Activated naive CD8-positive, alpha-beta T cell treated with anti-CD3 and anti-CD28 coated beads for 36 hours (primary cell): Measurements from ENCODE around the gene CEP164. TPM values are rescaled to one million over a fixed set of nuclear protein-coding genes. Genes with fewer than 3 reads are reported as not detected.

Experiments
- DNase-seq: peaks from one replicate; pipeline ENCODE4 v3.0.0; 2021
- H3K27ac Mint-ChIP-seq: one replicate; pipeline ENCODE4 v1.8.0; 2022; ENCODE audit warnings: mild to moderate bottlenecking, moderate library complexity, mixed read lengths
- H3K27me3 Mint-ChIP-seq: one replicate; pipeline ENCODE4 v1.8.0; 2022; ENCODE audit warnings: mild to moderate bottlenecking, mixed read lengths
- H3K36me3 Mint-ChIP-seq: one replicate; pipeline ENCODE4 v1.8.0; 2021; ENCODE audit warnings: mild to moderate bottlenecking, mixed read lengths
- H3K4me1 Mint-ChIP-seq: one replicate; pipeline ENCODE4 v1.8.0; 2021; ENCODE audit warnings: mixed read lengths
- H3K4me3 Mint-ChIP-seq: one replicate; pipeline ENCODE4 v1.8.0; 2022; ENCODE audit warnings: mild to moderate bottlenecking, moderate library complexity, mixed read lengths
- H3K9me3 Mint-ChIP-seq: one replicate; pipeline ENCODE4 v1.8.0; 2022; ENCODE audit warnings: mixed read lengths
- total RNA-seq, 2 experiments: library from RNA; stranded (reverse); gene quantifications; one replicate each; pipeline ENCODE4 v1.2.3, GENCODE V29; 2021

The CEP164 gene
- total RNA-seq, 2 experiments from 2014 or later: 24.8 to 28.3 TPM

DNA sequence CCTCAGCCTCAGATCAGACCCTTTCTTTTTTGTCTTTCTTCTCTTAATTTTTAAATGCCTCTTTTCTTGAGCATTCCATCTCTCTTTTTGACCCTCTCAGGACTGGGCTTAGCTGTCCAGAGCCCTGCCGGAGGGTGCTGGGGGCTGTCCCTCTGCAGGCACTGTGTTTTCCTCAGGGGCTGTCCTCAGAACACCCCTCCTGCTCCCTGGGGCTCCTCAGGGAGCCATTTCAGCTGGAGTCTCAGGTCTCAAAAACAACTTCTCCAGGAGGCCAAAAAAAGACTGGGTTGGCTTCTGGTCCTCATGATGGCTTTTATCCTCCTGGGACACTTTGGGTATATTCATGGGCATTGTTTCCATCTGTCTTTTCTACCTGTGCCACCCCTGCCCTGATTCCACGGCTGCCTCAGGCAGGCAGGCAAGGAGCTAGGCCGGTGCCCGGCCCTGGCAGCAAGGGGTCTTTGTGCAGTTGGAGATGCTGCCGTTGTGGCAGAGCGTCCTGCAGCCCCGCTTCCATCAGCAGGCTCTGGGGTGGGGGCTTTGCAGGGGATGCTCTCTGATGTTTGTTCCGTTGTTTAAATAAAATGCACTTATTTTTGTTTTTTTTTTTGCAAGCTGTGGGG, 85.1 kb downstream of the CEP164 start:
- H3K9me3 Mint-ChIP-seq: no peaks in the 10 kb centered on the region

DNA sequence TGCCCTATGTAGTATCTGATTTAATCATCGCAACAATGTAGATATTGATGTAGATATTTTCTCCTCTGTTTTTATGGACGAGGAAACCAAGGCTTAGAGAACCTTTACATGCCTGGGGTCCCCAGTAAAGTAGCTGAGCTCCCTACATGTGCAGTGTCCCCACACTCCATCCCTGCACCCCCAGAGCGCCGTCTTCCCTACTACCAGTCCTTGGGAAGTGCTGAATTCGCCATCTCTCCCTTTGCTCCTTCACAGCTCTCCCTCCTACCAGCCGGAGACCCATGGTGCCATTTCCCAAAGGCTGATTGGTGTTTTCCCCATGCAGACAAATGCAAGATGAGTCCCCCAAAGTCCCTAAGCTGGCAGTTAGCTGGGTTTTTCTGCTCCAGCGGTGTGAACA, 86.0 kb downstream of the CEP164 start:
- Mint-ChIP-seq H3K27me3 (peaks cover 8% of the 10 kb centered on the region), H3K4me3 (no peak overlapping the region), H3K36me3 (peaks cover 3% of the 10 kb centered on the region), H3K27ac (no peak overlapping the region), H3K4me1 (no peaks in the 10 kb centered on the region), H3K9me3 (no peaks in the 10 kb centered on the region)
- no peak for DNase-seq

More for the DNA sequence above, 85.1 kb downstream of the CEP164 start:
- Mint-ChIP-seq H3K36me3 (peaks cover 6% of the 10 kb centered on the region), H3K27me3 (peaks cover 6% of the 10 kb centered on the region), H3K4me3 (no peak overlapping the region), H3K27ac (no peak overlapping the region), H3K4me1 (no peaks in the 10 kb centered on the region)
- DNase-seq: no peak

DNA sequence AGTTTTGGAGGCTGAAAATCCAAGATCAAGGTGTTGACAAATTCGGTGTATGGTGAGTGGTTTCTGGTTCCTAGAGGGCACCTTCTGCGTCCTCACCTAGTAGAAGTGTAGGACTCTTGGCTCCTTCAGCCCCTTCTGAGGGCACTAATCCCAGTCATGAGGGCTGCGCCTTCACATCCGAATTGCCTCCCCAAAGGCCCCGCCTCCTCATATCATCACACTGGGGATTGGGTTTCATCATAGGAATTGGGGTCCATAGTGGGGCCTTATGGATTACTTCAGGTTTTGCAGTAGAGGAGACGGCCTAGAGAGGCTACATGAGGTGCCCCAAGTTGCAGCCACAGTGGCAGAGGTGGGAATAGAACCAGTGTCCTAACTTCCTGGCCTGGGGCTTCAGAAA, 87.1 kb downstream of the CEP164 start:
- no peak for DNase-seq
- peaks cover 3% of the 10 kb centered on the region for H3K36me3 Mint-ChIP-seq
- no peak overlapping the region for H3K27ac Mint-ChIP-seq
- H3K9me3 Mint-ChIP-seq: no peaks in the 10 kb centered on the region
- H3K4me3 Mint-ChIP-seq: no peak overlapping the region
- H3K4me1 Mint-ChIP-seq: no peaks in the 10 kb centered on the region
- H3K27me3 Mint-ChIP-seq: peaks cover 8% of the 10 kb centered on the region

DNA sequence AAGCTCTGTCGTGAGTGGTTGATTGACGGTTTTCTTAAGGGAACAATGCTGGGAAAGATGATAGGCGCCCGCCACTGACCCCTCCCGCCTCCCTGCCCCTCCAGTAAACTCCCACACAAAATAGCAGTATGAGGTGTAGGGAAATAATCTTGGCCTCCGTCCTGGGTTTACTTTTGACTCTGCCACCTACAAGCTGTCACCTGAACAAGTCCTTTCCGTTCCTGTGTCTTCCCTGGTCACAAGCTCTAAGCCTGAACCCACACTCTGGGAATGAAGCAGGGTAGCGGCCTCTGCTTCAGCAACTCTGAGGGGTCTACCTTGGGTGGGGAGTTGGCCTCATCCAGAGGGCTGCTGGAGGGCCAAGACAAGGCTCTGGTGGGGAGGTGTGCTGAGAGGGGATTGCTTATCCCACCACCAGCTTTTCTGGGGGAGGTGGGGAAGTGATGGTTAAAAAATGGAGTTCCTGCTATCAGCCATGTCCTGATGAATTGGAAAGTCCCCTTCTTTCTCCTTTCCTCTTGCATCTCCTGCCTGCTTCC, 87.8 kb downstream of the CEP164 start:
- Mint-ChIP-seq H3K27ac (no peak overlapping the region), H3K4me3 (no peak overlapping the region), H3K27me3 (peaks cover 8% of the 10 kb centered on the region), H3K36me3 (no peaks in the 10 kb centered on the region), H3K4me1 (no peaks in the 10 kb centered on the region), H3K9me3 (no peaks in the 10 kb centered on the region)
- DNase-seq: no peak

DNA sequence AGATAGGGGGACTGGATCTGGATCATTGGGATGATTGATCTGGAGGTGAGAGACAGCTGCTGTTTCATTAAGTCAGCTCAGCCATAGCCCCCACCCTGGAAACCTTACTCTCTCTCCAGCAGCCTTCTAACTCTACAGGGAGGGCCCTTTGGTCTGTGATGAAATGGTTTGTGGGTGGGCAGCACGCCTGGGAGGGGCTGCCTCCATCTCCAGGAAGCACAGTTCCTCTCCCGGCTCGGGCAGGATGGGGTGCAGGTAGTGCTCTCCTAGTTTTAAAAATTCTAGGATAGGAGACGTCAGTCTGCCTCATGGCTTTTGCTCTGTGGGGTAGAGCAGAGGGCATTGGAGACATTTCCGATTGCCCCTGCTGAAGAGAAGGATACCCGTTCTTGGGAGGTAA, 89.7 kb downstream of the CEP164 start:
- Mint-ChIP-seq H3K4me3 (no peak overlapping the region), H3K27me3 (peaks cover 8% of the 10 kb centered on the region), H3K27ac (no peak overlapping the region), H3K9me3 (no peaks in the 10 kb centered on the region), H3K36me3 (no peaks in the 10 kb centered on the region), H3K4me1 (no peaks in the 10 kb centered on the region)
- DNase-seq: no peak

DNA sequence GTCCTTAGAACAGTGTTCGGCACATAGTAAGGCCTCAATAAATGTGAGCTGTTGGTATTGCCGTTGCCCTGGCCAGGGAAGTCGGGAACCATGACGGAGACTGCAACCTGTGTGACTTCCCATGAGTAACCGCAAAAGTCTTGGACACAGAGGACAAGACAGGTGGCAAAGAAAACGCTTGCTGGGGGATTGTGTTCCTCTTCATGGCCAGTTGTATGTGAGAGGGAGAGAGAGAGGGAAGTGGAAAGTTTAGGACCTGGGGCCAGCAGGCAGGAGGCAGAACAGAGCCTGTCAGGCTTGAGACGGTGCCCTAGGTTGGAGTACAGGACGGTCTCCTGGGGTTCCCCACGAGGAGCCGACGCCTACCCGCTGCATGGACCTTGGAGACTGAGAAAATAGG, 90.2 kb downstream of the CEP164 start:
- Mint-ChIP-seq H3K4me3 (no peak overlapping the region), H3K4me1 (no peaks in the 10 kb centered on the region), H3K27ac (no peak overlapping the region), H3K9me3 (no peaks in the 10 kb centered on the region), H3K27me3 (peaks cover 8% of the 10 kb centered on the region), H3K36me3 (no peaks in the 10 kb centered on the region)
- no peak for DNase-seq

DNA sequence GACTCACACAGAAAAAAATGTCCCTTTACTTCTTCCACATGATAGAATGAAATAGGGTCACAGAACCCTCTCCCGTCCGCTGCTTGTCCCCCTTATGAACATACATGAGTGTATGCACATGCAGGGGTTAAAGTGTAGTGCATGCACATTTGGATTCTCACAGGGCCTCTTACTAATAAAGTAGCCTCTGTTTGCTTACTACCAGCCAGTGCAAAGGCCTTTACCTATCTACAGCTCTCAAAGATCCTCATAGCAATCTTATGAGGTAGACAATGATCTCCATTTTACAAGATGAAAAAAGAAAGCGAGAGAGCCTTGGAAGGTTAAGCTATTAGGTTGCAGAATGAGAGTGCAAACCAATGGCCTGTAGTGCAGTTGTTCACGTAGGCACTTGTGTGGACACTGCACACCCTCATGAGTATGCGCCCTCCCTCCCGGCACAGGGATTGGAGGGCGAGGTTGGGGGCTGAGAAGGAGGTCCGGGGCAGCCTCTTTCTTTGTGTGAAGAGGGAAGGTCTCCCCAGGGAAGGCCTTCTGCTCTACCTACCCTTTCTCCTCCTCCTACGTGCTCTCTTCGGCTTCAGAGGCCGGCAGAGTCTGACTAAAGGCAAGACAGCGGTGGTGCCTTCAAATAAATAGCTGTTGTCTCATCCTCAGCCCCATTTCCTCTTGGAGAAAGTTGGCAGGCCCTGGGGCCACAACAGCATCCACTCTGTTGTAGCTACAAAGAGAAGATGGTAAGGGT, 91.3 kb downstream of the CEP164 start:
- H3K4me3 Mint-ChIP-seq: no peak overlapping the region
- no peak overlapping the region for H3K27ac Mint-ChIP-seq
- no peaks in the 10 kb centered on the region for H3K4me1 Mint-ChIP-seq
- no peaks in the 10 kb centered on the region for H3K36me3 Mint-ChIP-seq
- peaks cover 8% of the 10 kb centered on the region for H3K27me3 Mint-ChIP-seq
- no peak for DNase-seq
- no peaks in the 10 kb centered on the region for H3K9me3 Mint-ChIP-seq

DNA sequence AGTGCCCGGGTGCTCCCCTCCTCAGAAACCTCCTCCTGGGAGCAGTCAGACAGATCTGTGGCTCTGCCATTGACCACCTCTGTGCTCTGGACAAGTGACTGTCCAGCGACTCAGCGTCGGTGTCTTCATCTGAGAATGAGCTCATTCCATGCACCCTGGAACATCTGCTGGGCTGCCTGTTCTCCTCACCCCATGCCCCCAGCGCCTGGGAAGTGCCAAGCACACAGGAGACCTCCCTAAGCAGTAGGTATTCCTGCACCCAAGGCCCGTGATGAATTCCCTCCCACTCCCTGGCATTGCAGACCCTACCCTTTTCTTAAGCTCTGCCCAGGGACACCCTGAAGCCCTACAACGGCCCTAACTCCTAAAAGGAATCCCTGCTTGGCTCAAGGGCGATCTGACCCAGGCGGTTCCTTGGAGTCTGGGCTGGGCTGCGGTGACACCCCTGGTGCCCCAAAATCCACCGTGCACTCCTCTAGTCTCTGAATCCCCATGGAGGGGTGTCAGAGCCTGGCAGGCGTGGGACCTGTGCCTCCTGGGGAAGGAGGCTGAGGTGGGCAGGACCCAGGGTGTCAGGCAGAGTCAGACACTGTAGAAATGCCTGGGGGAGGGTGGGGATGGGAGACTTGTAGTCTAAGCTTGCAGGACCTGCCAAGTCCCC, 92.0 kb downstream of the CEP164 start:
- H3K27ac Mint-ChIP-seq: no peak overlapping the region
- no peaks in the 10 kb centered on the region for H3K36me3 Mint-ChIP-seq
- no peak for DNase-seq
- H3K4me1 Mint-ChIP-seq: no peaks in the 10 kb centered on the region
- H3K4me3 Mint-ChIP-seq: no peak overlapping the region
- H3K27me3 Mint-ChIP-seq: peaks cover 8% of the 10 kb centered on the region
- H3K9me3 Mint-ChIP-seq: no peaks in the 10 kb centered on the region

DNA sequence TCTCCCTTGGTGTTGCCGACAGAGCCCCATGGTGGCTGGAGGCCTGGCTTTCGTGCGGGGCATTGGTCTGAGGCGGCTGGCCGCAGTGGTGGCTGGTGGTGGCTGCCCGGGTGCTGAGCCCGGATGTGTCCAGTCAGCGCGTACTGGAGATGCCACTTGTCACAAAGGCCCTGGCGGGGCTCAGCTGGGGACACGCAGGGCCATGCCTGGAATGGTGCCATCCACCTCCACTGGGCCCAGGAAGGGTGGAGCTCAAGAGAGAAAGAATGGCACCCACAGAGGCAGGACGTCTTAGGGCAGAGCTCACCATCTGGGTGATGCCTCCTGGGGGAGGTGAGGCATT, 92.5 kb downstream of the CEP164 start:
- H3K36me3 Mint-ChIP-seq: no peaks in the 10 kb centered on the region

DNA sequence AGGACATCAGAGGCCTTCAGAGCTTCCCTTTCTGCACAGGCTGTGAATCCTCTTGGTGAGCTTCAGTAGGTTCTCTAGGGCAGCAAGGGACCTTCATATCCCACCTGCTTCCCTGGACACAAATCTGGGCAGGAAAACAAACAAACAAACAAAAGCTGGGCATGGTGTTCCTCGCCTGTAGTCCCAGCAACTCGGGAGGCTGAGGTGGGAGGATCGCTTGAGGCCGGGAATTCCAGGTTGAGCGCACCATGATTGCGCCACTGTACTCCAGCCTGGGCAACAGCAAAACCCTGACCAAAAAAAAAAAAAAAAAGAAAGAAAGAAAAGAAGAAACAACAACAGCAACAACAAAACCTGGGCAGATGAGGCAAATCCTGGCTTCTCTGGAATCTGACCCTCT, 92.9 kb downstream of the CEP164 start:
- Mint-ChIP-seq H3K27ac (no peak overlapping the region), H3K36me3 (no peaks in the 10 kb centered on the region), H3K4me1 (no peaks in the 10 kb centered on the region), H3K9me3 (no peaks in the 10 kb centered on the region), H3K27me3 (peaks cover 8% of the 10 kb centered on the region), H3K4me3 (no peak overlapping the region)
- DNase-seq: no peak

More for the DNA sequence above, 92.5 kb downstream of the CEP164 start:
- no peak overlapping the region for H3K27ac Mint-ChIP-seq
- no peaks in the 10 kb centered on the region for H3K4me1 Mint-ChIP-seq
- H3K27me3 Mint-ChIP-seq: peaks cover 8% of the 10 kb centered on the region
- H3K9me3 Mint-ChIP-seq: no peaks in the 10 kb centered on the region
- H3K4me3 Mint-ChIP-seq: no peak overlapping the region
- DNase-seq: no peak

DNA sequence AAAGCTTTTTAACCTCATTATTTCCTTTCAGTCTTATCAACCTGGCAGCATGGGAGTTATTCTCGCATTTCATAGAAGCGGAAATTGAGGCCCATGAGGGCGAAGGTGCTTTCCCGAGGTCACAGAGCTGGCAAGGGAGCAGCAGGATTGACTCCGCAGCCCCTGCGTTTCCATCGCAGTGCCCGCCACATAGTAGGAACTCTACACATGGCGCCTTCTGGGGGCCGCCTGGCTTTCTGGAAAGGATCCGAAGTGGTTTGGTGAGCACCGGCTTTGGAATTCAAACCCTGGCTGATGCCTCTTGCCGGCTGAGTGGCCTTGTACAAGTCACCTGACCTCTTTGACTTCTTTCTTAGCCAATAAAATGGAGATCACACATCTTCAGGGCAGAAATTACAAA, 93.4 kb downstream of the CEP164 start:
- Mint-ChIP-seq H3K27ac (no peak overlapping the region), H3K9me3 (no peaks in the 10 kb centered on the region), H3K36me3 (no peaks in the 10 kb centered on the region), H3K4me3 (no peak overlapping the region), H3K4me1 (no peaks in the 10 kb centered on the region), H3K27me3 (peaks cover 8% of the 10 kb centered on the region)
- DNase-seq: no peak

DNA sequence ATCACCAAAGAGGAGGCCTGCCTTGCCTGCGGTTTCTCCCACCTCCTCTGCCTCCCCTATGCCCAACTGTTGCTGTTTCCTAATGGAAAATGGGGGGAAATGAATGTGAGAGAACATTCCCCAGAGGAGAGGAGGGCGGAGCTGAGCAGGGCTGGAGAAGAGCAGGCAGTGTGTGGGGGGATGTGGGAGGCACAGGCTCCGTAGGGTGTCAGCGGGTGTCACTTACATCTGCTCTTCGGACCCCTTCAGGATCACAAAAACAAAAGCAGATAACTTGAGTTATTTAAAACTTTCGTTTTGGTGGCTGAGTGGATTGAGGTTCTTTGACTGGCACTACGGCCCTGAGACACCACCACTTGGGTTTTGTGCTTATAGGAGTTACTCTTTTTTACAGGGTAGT, 93.8 kb downstream of the CEP164 start:
- H3K4me1 Mint-ChIP-seq: no peaks in the 10 kb centered on the region
- no peaks in the 10 kb centered on the region for H3K36me3 Mint-ChIP-seq
- H3K27me3 Mint-ChIP-seq: peaks cover 8% of the 10 kb centered on the region
- H3K9me3 Mint-ChIP-seq: no peaks in the 10 kb centered on the region
- no peak for DNase-seq
- no peak overlapping the region for H3K4me3 Mint-ChIP-seq
- H3K27ac Mint-ChIP-seq: no peak overlapping the region

DNA sequence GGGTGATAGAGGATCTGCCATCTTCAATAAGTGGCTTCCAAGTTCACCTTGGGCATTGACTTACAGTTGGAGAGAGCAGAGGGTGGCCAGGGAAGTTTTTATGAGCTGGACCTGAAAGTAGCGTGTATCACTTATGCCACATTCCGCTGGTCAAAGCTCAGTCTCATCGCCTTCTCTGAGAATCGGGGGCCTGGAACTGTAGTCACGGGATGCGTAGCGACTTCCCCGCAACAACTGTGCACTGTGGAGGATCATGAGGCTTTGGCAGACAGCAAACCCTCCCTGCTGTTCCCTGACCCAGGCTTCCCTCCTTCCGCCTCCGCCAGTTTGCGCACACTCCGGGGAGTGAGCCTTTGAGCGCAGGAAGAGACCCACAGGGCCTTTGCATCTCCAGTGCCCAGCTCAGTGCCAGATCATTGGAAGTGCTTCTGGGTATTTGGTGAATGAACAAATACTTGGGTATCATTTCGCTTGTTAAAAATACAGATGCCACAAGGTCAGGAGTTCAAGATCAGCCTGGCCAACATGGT, 95.5 kb downstream of the CEP164 start:
- no peak overlapping the region for H3K27ac Mint-ChIP-seq

DNA sequence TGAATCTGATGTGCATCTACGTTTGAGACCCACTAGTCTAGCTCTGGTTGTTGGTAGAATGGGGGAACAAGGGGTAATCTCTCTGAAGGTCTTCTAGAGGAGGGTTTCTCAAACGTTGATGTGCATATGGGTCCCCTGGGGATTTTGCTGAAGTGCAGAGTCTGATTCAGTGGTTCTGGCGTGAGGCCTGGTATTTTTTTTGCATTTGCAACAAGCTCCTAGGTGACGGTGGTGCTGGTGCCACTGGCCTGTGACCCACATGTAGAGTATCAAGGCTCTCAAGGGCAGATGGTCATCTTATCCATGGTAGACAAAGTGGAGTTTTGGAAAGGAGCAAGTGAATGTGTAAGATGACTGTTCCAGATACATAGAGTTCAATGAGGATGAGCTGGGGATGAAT, 97.1 kb downstream of the CEP164 start:
- Mint-ChIP-seq H3K4me1 (no peaks in the 10 kb centered on the region), H3K27me3 (peaks cover 5% of the 10 kb centered on the region), H3K4me3 (no peak overlapping the region), H3K36me3 (no peaks in the 10 kb centered on the region), H3K9me3 (no peaks in the 10 kb centered on the region), H3K27ac (no peak overlapping the region)
- DNase-seq: no peak

More for the DNA sequence above, 95.5 kb downstream of the CEP164 start:
- H3K27me3 Mint-ChIP-seq: peaks cover 5% of the 10 kb centered on the region
- no peaks in the 10 kb centered on the region for H3K4me1 Mint-ChIP-seq
- no peaks in the 10 kb centered on the region for H3K9me3 Mint-ChIP-seq
- H3K36me3 Mint-ChIP-seq: no peaks in the 10 kb centered on the region
- DNase-seq: no peak
- H3K4me3 Mint-ChIP-seq: no peak overlapping the region

DNA sequence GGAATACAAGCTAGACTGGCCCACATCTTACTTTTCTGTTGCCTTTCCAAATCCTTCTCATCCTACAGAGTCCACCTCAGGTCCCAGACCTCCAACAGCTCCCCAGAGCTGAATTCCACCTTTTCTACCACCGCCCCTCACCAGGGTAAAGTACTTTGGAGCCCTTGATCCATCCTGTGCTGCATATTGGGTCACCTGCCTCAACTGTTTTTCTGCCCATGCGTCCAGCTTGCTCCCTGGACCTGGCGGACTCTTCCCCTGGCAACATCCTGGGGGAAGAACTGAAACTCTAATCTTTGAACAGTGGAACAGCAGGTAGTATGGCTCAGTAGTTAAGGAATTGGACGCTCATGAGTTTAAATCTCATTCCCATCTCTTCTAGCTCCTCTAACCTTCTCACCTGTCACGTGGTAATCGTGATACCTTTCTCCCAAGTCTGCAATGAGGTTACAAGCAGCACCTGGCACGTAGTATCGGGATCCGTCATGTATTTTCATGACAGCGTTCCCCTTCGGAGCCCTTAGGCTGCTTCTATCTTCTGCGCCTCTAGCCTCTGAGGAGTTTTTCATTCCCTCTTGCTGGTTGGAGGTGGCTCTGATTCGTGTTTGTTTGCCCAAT, 98.1 kb downstream of the CEP164 start:
- Mint-ChIP-seq H3K36me3 (no peaks in the 10 kb centered on the region), H3K27ac (no peak overlapping the region), H3K27me3 (peaks cover 5% of the 10 kb centered on the region), H3K4me1 (no peaks in the 10 kb centered on the region), H3K4me3 (no peak overlapping the region), H3K9me3 (no peaks in the 10 kb centered on the region)
- no peak for DNase-seq
